Measurements from ENCODE around the gene SPATA7.
"Not testable (repeated sequence)": the region's sequence is repeated elsewhere in the genome, so short reads cannot be mapped to it uniquely, and the experiment has no call there.

The SPATA7 gene, protein sequence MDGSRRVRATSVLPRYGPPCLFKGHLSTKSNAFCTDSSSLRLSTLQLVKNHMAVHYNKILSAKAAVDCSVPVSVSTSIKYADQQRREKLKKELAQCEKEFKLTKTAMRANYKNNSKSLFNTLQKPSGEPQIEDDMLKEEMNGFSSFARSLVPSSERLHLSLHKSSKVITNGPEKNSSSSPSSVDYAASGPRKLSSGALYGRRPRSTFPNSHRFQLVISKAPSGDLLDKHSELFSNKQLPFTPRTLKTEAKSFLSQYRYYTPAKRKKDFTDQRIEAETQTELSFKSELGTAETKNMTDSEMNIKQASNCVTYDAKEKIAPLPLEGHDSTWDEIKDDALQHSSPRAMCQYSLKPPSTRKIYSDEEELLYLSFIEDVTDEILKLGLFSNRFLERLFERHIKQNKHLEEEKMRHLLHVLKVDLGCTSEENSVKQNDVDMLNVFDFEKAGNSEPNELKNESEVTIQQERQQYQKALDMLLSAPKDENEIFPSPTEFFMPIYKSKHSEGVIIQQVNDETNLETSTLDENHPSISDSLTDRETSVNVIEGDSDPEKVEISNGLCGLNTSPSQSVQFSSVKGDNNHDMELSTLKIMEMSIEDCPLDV

DNA sequence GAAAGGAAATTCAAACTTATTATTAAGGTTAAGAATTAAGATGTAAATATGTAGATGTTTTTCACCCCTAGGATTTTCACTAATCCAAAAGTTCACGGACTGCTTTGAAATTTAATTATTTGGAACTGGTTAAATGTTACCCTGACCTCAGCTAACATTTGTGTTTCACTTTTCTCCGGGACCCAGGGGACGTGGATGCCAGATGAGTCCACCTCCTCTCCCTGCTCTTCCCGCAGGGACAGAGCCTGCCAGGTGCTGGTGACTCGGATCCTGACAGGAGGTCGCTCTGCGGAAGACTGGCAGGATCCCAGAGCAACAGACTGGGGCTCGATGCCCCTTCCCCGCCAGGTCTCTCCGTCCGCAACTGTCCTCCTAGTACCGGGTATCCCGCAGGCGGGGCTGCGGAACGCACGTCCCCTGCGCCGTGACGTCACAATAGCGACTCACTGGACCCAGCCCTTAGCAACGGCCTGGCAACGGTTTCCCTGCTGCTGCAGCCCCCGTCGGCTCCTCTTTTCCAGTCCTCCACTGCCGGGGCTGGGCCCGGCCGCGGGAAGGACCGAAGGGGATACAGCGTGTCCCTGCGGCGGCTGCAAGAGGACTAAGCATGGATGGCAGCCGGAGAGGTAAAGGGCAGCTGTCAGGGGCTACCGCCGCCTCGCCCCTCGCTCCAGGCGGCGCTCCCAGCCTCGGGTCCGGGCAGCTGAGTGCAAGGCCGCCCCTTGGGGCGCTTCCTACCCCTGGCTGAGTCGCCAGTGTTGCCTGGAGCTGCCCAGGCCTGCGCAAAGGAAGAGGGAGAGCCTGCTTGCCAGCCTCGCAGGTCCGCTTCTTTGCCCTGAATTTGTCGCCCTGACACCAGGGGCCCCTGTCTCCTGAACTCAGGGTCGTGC lies at the start of gene SPATA7:
SPATA7 (plus strand) TSS at position 446 of the 890 bp plus-strand sequence; CDS start at position 608, 162 bp downstream.
- peak; percentile 81 for DNase-seq

DNA sequence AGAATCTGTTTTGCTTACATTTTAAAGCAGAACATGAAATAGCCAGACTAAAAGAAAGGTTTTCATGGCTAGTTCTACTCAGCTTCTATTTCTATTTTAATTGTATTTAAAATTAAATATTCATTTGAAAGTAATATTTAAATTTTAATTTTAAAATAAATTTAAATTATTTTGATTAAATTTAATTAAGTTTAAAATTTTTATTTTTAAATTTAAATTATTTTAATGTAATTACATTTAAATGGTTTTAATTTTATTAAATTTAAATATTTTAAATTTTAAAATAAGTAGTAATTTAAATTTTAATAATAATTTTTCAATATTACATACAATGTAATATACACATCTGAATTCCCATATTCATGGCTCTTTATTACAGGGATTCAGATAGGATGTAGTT lies 45.1 kb upstream of the SPATA7 start:
- DNase-seq = no peak

DNA sequence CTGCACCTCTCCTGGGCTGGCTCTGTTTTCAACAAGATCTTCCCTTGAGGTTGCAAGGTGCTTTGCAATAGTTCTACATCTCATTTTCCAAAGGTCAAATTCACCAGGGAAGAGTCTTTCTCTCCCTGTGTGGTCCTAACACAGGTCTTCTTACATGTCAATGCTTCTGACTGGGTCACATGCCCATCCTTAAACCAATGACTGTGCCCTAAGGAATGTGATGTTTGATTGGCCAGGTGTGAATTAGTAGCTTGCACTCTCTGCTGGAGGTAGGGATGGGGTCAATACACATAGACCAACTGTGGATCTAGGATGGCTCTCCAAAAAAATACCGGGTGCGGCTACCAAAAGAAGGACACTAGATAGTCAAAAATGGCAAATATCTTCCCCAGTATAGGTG lies 42.5 kb upstream of the SPATA7 start:
- DNase-seq = no peak

DNA sequence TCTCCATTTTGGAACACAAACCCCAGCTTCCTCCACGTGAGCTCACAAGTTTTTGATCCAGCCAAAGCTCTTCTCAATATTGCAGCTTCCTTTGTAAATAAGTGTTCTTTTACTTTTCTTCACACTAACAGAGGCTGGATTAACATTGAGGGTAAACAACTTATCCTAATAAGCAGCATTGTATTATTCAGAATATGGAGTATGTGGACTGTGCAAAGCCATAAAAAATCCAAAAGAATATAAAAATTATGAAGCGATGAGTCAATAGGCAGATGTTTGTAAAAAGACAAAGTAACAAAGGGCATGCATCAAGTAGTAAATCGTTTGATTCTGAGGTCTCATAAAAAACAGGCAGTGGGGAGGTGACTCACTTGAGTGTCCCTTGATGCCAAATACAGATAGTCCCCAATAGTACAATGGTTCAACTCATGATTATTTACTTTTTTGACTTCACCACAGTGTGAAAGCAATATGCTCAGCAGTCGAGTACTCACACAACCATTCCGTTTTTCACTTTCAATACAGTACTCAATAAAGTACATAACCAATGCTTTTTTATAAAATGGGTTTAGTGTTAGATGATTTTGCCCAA lies 39.3 kb upstream of the SPATA7 start:
- no peak for DNase-seq

DNA sequence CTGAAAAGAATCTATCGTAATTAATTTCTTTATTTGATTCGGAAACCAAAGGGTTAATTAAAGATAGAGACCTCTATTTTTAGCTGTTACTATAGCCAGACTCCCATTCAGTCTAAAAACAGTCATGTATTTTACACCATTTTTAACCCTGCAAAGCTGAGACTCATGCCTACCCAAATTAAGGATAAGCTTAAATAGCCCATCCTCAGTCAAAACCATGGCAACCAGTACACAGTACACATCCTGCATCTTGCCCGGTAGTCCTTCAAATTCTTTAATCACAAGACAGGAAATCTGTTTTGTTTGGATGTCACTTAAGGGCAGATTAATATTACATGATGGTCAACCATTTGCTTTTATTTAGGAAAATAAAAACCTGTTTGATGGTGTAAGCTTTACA lies 36.9 kb upstream of the SPATA7 start:
- no peak for DNase-seq

DNA sequence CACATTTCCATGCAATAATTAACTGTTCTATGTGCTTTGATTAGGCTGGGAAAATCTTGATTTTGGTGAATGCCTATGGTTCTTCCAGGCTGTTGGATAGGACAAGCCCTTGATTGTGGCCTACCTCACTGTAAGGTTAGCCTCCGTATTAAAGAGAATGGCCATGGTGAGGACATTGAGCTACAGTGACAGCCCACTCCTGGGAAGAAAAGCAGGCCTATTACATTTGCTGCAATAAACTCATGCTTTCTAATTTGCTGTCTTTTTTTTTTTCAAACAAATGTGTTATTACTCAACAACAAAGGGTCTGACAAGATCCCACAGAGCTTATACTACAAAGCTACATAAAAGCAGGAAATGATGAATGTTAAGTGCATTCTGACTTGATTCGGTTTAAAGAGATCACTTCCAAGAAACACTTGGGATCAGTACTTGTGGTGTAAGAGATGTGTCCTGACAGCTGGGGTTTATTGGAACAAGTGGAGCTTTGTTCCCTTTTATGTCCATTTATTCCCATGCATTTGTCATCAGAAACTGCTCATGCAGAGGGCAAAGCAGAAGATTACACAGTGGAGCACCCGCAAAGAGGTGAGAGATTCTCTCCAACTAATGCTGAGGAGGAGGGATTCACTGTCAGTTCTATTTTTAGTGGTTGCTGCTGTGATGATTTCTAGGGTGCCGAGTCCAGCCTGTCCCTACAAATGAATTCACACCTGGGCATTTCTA lies 33.3 kb upstream of the SPATA7 start:
- DNase-seq = peak; percentile 51

DNA sequence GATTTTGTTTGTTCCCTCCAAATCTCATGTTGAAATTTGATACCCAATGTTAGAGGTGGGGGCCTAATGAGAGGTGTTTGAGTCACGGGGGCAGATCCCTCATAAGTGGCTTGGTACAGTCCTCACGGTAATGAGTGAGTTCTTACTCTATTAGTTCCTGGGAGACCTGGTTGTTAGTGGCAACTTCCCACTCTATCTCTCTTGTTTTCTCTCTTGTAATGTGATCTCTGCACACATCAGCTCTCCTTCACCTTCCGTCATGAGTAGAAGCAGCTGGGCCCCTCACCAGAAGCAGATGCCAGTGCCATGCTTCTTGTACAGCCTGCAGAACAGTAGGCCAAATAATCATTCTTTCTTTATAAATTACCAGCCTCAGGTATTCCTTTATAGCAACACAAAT lies 32.8 kb upstream of the SPATA7 start:
- DNase-seq = peak; percentile 71

DNA sequence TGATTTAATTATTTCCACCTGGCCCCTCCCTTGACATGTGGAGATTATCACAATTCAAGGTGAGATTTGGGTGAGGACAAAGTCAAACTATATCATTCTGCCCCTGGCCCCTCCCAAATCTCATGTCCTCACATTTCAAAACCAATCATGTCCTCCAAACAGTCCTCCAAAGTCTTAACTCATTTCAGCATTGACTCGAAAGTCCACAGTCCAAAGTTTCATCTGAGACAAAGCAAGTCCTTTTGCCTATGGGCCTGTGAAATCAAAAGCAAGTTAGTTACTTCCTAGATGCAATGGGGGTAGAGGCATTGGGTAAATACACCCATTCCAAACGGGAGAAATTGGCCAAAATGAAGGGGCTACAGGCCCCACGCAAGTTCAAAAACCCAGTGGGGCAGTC lies 31.1 kb upstream of the SPATA7 start:
- no peak for DNase-seq

DNA sequence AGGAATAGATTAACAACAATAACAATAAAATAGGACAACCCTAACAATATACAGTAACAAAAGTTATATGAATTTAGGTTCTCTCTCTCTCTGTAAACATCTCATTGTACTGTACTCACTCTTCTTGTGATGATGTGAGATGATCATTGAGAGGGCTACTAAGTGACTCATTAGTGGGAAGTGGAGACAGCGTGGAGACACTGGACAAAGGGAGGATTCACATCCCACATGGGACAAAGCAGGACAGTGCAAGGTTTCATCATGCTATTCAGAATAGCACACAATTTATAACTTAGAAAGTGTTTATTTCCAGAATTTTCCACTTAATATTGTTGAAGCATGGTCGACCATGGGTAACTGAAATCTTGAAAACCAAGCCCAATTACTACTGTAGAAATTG lies 26.0 kb upstream of the SPATA7 start:
- DNase-seq = no peak

DNA sequence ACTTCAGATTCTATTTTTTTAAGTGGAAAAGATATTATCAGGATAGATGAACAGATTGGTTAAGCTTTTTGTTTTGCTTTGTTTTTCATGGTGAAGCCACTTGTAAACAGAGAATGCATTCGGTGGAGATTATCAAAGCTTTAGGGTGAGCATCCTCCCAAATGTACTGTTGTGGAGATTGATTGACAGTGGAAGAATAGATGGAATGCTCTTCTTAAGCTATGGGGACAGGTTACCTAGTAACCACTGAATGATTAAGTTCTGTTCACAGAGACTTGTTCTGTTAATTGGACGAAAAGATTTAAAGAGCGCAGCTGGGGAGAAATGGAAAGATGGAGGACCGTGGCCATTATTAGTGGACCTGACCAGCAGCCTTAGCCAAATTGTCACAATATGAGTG lies 21.8 kb upstream of the SPATA7 start:
- DNase-seq = no peak

DNA sequence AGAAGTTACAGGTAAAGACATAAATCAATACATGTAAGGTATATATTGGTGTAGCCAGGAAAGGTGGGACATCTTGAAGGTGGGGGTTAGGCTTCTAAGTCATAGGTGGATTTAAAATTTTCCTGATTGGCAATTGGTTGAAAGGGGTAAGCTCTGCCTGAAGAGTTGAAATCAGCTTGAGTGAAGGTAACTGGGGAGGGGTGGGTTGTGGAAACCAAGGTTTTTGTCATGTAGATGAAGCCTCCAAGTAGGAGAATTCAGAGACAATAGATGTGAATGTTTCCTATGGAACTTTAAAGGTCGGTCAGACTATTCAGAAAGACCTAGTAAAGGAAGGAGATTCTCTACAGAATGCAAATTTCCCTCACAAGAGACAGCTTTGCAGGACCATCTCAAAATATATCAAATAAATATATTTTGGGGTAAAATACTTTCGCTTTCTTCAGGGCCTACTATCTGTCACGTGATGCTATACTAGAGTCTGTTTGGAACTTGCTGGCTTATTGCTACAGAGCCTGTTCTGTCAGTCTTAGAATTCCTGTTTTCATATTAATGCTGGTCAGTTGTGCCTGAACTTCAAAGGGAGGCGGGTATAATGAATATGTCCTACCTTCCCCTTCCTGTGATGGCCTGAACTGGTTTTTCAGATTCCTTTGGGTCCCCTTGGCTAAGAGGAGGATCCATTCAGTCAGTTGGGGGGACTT lies 20.6 kb upstream of the SPATA7 start:
- no peak for DNase-seq

DNA sequence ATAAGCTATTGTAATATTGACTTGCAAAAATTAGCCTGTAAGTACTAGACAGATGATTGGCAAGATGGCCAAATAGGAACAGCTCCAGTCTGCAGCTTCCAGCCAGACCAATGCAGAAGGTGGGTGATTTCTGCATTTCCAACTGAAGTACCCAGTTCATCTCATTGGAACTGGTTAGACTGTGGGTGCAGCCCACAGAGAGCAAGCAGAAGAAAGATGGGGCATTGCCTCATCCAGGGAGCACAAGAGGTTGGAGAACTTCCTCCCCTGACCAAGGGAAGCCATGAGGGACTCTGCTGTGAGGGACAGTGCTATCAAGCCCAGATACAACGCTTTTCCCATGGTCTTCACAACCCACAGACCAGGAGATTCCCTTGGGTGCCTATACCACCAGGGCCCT lies 16.0 kb upstream of the SPATA7 start:
- DNase-seq = no peak

DNA sequence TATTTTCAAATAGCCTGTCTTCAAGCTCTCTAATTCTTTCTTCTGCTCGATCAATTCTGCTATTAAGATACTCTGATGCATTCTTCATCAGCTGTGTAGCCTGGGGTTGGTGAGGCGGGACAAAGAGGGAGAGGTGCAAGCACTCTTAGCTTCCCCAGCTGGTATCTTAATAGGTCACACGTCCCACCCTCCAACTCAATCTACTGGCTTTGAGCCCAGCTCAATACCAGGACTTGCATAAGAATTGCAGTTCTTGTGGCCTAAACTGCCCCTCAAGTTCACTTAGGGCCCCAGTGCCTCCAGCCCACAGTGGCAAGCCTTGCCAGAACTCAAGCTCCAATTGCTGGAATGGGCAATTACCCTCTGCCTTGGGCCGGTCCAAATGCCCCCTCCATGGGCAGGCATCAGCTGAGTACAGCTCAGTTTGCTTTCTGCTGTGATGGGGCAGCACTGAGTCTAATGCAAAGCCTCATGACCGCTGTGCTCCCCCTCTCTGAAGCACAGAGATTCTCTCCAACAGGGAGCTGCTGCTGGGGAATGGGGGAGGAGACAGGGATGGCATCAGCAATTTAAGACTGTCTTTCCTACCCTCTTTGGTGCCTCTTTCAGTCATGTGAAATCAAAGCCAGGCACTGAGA lies 5.6 kb upstream of the SPATA7 start:
- DNase-seq = no peak

DNA sequence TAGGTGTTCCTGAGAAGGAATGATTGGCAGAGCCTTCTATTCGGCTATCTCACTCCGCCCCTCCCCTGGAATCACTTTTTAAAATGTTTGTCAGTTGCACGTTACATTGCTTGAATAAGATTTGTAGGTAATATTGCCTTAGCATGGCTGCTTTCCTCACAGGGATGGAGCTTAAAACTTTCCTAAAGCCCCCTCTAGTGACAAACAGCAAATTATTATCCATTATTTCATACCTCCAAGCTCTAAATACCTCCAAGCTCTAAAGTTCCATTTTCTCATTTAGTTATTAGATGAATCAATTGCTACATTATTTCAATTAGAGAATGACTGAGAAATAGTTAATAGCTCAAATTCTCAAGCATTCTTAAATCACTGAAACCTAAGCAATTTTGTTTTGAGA lies 5.1 kb upstream of the SPATA7 start:
- DNase-seq = no peak

DNA sequence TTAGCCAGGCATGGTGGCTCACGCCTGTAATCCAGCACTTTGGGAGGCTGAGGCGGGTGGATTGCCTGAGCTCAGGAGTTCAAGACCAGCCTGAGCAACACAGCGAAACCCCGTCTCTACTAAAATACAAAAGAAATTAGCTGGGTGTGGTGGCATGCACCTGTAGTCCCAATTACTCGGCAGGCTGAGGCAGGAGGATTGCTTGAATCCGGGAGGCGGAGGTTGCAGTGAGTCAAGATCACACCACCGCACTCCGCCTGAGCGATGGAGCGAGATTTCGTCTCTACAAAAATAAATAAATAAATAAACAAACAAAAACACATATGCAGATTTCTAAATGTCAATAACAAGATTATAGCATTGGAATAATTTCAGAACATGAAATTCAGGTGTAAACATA lies 3.8 kb upstream of the SPATA7 start:
- not testable (repeated sequence) for DNase-seq

DNA sequence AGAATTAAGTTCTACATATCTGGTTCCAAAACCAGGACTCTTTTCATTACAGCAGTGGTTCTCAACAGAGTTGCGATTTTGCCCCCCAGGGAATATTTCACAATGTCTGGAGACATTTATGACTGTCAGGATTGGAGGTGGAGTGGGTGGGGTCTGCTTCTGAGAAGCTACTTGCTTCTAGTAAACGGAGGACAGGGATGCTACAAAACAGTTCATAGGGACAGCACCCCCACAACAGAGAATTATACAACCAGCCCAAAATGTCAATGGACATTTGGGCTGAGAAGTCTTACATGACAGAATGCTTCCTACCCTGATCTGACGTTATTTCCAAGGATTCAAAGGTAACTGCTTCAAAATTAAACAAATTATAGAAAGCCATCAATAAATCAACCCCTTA lies 739 bp upstream of the SPATA7 start:
- DNase-seq = no peak

DNA sequence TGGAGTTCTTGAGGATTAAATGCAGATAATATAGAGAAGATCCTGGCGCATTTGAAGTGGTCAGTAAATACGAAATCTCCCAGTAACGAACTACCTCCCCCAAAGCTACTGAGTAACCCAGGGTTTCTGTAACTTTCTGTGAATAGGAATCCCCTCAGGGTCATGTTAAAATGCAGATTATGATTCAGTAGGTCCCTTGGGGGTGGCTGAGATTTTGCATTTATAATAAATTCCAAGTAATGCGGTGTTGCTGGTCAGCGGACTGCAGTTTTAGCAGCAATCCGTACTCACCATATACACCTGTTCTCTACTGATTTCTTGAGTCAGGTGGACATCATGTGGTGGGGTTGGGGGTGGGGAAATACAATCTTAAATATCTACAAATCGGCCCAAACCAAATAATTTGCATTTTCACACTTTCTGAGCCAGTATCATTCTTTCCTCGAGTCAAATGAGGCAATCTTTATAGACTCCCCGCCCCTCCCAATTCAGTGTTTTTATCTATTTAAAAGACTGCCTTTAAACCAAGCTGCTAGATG lies 868 bp downstream of the SPATA7 start:
- DNase-seq = no peak

DNA sequence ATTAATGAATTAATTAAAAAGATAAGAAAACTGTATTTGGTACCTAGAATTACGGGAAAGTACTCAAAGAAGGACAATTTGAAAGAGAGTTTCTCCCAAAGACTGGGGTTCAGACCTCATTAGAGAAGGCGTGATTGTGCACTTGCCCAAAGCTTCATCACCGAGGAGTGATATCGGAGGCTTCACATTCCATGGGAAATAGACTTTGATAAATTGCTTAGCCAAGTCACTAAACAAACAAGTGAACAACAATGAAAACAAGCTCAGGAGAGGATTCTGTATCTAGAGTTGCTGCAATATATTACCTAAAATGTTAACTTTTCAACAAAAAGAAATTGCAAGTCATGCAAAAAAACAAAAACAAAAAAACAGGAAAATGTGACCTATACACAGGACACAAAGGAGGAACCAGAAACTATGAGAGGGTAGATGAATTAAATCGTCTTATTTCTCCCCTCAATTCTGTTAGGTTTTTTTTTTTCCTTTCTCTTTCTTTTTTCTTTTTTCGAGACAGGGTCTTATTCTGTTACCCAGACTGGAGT lies 3.4 kb downstream of the SPATA7 start:
- no peak for DNase-seq

DNA sequence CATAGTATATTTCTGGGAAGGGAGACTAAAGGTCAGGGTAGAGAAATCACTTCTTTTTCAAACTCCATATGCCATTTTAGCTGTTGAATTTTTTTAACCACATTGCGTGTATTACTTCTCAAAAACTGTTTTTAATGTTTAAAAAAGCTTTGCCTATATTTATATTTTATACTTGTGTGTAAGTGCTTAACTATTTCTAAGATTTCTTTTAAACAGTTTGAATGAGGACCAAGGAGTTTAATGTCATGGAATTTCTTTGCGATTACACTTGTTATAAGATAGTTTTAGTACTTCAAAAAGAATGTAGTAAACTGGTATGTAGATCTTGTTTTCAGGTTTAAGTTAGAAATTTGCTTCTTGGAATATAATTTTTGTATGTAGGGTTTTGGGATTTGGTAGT lies 7.2 kb downstream of the SPATA7 start:
- no peak for DNase-seq

DNA sequence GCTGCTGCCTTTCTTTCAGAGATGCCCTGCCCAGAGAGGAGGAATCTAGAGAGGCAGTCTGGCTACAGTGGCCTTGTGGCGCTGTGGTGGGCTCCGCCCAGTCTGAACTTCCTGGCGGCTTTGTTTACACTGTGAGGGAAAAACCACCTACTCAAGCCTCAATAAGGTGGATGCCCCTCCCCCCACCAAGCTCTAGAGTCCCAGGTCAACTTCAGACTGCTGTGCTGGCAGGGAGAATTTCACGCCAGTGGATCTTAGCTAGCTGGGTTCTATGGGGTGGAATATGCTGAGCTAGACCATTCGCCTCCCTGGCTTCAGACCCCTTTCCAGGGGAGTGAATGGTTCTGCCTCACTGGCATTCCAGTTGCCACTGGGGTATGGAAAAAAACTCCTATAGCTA lies 25.6 kb downstream of the SPATA7 start:
- DNase-seq = no peak

DNA sequence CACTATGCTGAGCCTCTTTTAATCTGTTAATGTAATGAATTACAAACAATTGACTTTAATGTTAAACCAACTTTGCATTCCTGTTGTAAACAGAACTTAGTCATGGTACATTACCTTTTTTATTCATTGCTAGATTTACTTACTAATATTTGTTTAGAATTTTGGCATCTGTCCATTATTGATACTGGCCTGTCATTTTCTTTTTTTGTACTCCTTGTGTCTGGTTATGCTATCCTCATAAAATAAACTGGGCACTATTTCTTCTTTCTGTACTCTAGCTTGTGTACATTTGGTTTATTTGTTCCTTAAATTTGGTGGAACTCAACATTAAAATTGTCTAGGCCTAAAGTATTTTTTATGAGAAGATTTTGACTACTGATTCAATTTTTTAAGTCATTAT lies 32.1 kb downstream of the SPATA7 start:
- DNase-seq = no peak

Measured in NCI-H526 treated with DMSO at 0.1 percent for 48 hours (cell line).